HepG2 (cell line): ENCODE results near the gene EMC9. TPM values are rescaled to one million over a fixed set of nuclear protein-coding genes. Genes with fewer than 3 reads are reported as not detected.

ENCODE experiments used
- ARID5B ChIP-seq: IDR thresholded peaks from 2 replicates; pipeline ENCODE4 v1.4.0; 2020; ENCODE audit warnings: mild to moderate bottlenecking, missing genetic modification reagents
- BRCA1 ChIP-seq: sonication (generic); formaldehyde crosslinking; IDR thresholded peaks from 2 replicates; pipeline ENCODE4 v1.4.0; 2020; ENCODE audit warnings: missing genetic modification reagents
- FOXO4 ChIP-seq: sonication (generic); formaldehyde crosslinking; conservative IDR thresholded peaks from 2 replicates; pipeline ENCODE4 v1.8.1; 2023; ENCODE audit warnings: missing genetic modification reagents
- GMEB2 ChIP-seq: IDR thresholded peaks from 2 replicates; pipeline ENCODE4 v1.6.1; 2016; ENCODE audit warnings: missing biosample characterization, missing genetic modification reagents, low read depth
- KDM5A ChIP-seq: fragments of 200-600 bp; sonication (generic); IDR thresholded peaks from 2 replicates; pipeline ENCODE4 v1.7.0; 2018; ENCODE audit warnings: antibody characterized with exemption, mild to moderate bottlenecking, low read length, borderline replicate concordance
- ZNF180 ChIP-seq: sonication (generic); formaldehyde crosslinking; IDR thresholded peaks from 2 replicates; pipeline ENCODE4 v1.4.0; 2020; ENCODE audit warnings: low read depth, missing genetic modification reagents, borderline replicate concordance
- ZNF552 ChIP-seq: sonication (generic); formaldehyde crosslinking; IDR thresholded peaks from 2 replicates; pipeline ENCODE4 v1.9.0; 2022; ENCODE audit warnings: missing genetic modification reagents, mild to moderate bottlenecking, borderline replicate concordance
- polyA plus RNA-seq, 8 experiments: library from polyadenylated mRNA; depleted of rRNA in 3 of 8; stranded (reverse) in 7 of 8; unstranded in 1 of 8; fragments of >200 nt; fragmentation: Illumina TruSeq in 4 of 8; extraction: Trizol in 4 of 8; gene quantifications; 2 replicates each; pipeline versions ENCODE4 v1.2.1 to v1.2.3, GENCODE V29; 2011 to 2016; ENCODE audit warnings: low read depth in 4 of 8, missing spikeins in 1 of 8, mixed read lengths in 1 of 8; ENCODE audit not compliant: insufficient read depth in 1 of 8
- total RNA-seq, 5 experiments: library from RNA; depleted of rRNA; stranded (reverse); fragments of >200 nt; fragmentation: Illumina TruSeq; extraction: Trizol; gene quantifications; 2 replicates each; pipeline ENCODE4 v1.2.3, GENCODE V29; 2016; ENCODE audit warnings: low read depth in 1 of 5

EMC9 gene
- total and polyA plus RNA-seq, 2 of the 13 experiments (the other 11 are each of a cell fraction or from before 2014, with no cell fraction given): 60.5 to 78.7 TPM

GRCh38 chr14:24139272-24139934 lies 2.0 kb downstream of the EMC9 start (continued):
- TF ChIP-seq GMEB2 (CRISPR knock-in tag): no peak
- no peak for TF ChIP-seq BRCA1 (CRISPR knock-in tag)
- TF ChIP-seq ZNF552 (CRISPR knock-in tag): no peak
- TF ChIP-seq ZNF180 (CRISPR knock-in tag): no peak
- no peak for TF ChIP-seq ARID5B (CRISPR knock-in tag)
- no peak for TF ChIP-seq FOXO4
- TF ChIP-seq KDM5A: no peak
